NCI-H226 (cell line): ENCODE results near the gene C16orf92.
A peak's percentile ranks its signal among the peaks of the same experiment; 100 is the strongest.

Source experiments
- DNase-seq: peaks from one replicate; pipeline ENCODE4 v3.0.0-alpha.2; 2015

Gene C16orf92

GRCh38 chr16:30063278-30063892 is 40.4 kb downstream of the C16orf92 start:
- no peak for DNase-seq

GRCh38 chr16:30063893-30064728 is 41.1 kb downstream of the C16orf92 start:
- DNase-seq: no peak

GRCh38 chr16:30064729-30065101 is 41.7 kb downstream of the C16orf92 start:
- DNase-seq: no peak

GRCh38 chr16:30065102-30065942 is 42.3 kb downstream of the C16orf92 start, which contains the start of gene ALDOA:
TSS of gene ALDOA (plus strand) at chr16:30065760. CDS start at chr16:30066898, 1,138 bp downstream.
- peak; percentile 98 for DNase-seq

- peak; percentile 76 for DNase-seq
Observed at GRCh38 chr16:30065943-30066760, 43.2 kb downstream of the C16orf92 start.

GRCh38 chr16:30066761-30067583 is 44.0 kb downstream of the C16orf92 start:
- DNase-seq: no peak

- no peak for DNase-seq
Observed at GRCh38 chr16:30067584-30067916, 44.6 kb downstream of the C16orf92 start.

GRCh38 chr16:30068333-30068732 is 45.3 kb downstream of the C16orf92 start:
- DNase-seq: no peak

GRCh38 chr16:30068750-30069610 is 46.0 kb downstream of the C16orf92 start:
- DNase-seq: peak; percentile 35

GRCh38 chr16:30069611-30070462 is 46.8 kb downstream of the C16orf92 start:
- DNase-seq: no peak

GRCh38 chr16:30070490-30070889 is 47.5 kb downstream of the C16orf92 start:
- no peak for DNase-seq
